AG04449 (cell line): ENCODE results near the gene INAVA.

ENCODE experiments used
- CTCF ChIA-PET: fragments of 350-600 bp; formaldehyde crosslinking; extraction: SDS; loops from one replicate; lab custom pipeline; 2021; ENCODE audit warnings: antibody characterized with exemption; lab: Yijun Ruan, JAX
- POLR2A ChIA-PET: fragments of 400-600, 350-600 bp; formaldehyde crosslinking; extraction: SDS; loops from one replicate; lab custom pipeline; 2020; ENCODE audit warnings: antibody characterized with exemption, inconsistent platforms; lab: Yijun Ruan, JAX
- DNase-seq: peaks from one replicate; pipeline ENCODE4 v3.0.0-alpha.2; 2010; ENCODE audit warnings: low read depth, low spot score
- H3K4me3 ChIP-seq: 2 replicates; pipeline ENCODE4 v1.5.1; 2011; ENCODE audit warnings: low read depth, mild to moderate bottlenecking, control low read depth, low read length
- CTCF ChIP-seq: IDR thresholded peaks from one replicate; pipeline ENCODE4 v1.5.1; 2011; ENCODE audit warnings: mild to moderate bottlenecking, moderate library complexity, low read length, control low read depth, inconsistent platforms; ENCODE audit not compliant: insufficient read depth; ENCODE audit errors: missing control alignments

The INAVA gene

GRCh38 chr1:200873671-200874397 is 20.9 kb upstream of the INAVA start:
- POLR2A ChIA-PET = interaction anchor here (0.6 kb wide), 1 partner anchor 246 kb away, joined by 4 read pairs; no protein-coding TSS in a partner anchor
- TF ChIP-seq CTCF = no peak
- CTCF ChIA-PET = interaction anchor here (0.6 kb wide), 1 partner anchor 64 kb away, joined by 3 read pairs; no protein-coding TSS in a partner anchor
- DNase-seq = no peak
- peak overlapping the region; percentile 27 for H3K4me3 ChIP-seq

GRCh38 chr1:200874694-200875093 is 20.0 kb upstream of the INAVA start:
- ChIA-PET CTCF (interaction anchor here (0.6 to 3.0 kb wide), 2 partner anchors 16 to 65 kb away, joined by 3 to 10 read pairs; no protein-coding TSS in a partner anchor), POLR2A (no interaction called here)
- DNase-seq = no peak

GRCh38 chr1:200875416-200875815 is 19.3 kb upstream of the INAVA start:
- TF ChIP-seq CTCF = no peak
- DNase-seq = no peak
- CTCF ChIA-PET = interaction anchor here (1.0 to 3.0 kb wide), 2 partner anchors 15 to 253 kb away, joined by 5 to 10 read pairs; no protein-coding TSS in a partner anchor
- POLR2A ChIA-PET = no interaction called here
- no peak overlapping the region for H3K4me3 ChIP-seq

More at GRCh38 chr1:200874694-200875093, 20.0 kb upstream of the INAVA start:
- no peak overlapping the region for H3K4me3 ChIP-seq
- no peak for TF ChIP-seq CTCF

- ChIA-PET CTCF (interaction anchor here (0.7 to 3.0 kb wide), 6 partner anchors 11 to 318 kb away, joined by 3 to 10 read pairs (median 4); no protein-coding TSS in a partner anchor), POLR2A (no interaction called here)
- TF ChIP-seq CTCF = no peak
Measured at GRCh38 chr1:200877010-200877409, 17.7 kb upstream of the INAVA start.

GRCh38 chr1:200877839-200878551 is 16.7 kb upstream of the INAVA start:
- CTCF ChIA-PET = interaction anchor here (0.8 to 3.0 kb wide), 6 partner anchors 10 to 319 kb away, joined by 3 to 10 read pairs (median 4); no protein-coding TSS in a partner anchor
- DNase-seq = no peak
- no peak for TF ChIP-seq CTCF
- H3K4me3 ChIP-seq = no peak overlapping the region
- POLR2A ChIA-PET = interaction anchor here (0.6 kb wide), 1 partner anchor 190 kb away, joined by 3 read pairs; no protein-coding TSS in a partner anchor

More at GRCh38 chr1:200877010-200877409, 17.7 kb upstream of the INAVA start:
- no peak overlapping the region for H3K4me3 ChIP-seq
- DNase-seq = no peak
